Measurements from ENCODE around the gene PKP2. TPM values are rescaled to one million over a fixed set of nuclear protein-coding genes. Genes with fewer than 3 reads are reported as not detected.

Gene PKP2
- total and polyA plus RNA-seq, 9 of the 15 experiments (the other 6 are each of a cell fraction or from before 2014, with no cell fraction given), result 1.6 to 4.2 (median 2.8) TPM

- Histone ChIP-seq H3K27ac (ENCODE audit: extremely low read depth, low read depth, low read length) (no peak overlapping the region), H3K79me2 (ENCODE audit: control insufficient read depth, insufficient read depth, low read length) (no peaks in the 10 kb centered on the region), H3K9me3 (replicated peaks; ENCODE audit: control insufficient read depth, insufficient read depth, low read depth, low read length) (no peaks in the 10 kb centered on the region; the same call in 1 of the 2 replicates), H2AFZ (ENCODE audit: low read depth, low read length) (no peak overlapping the region), H3K9me1 (ENCODE audit: control insufficient read depth, insufficient read depth, low read length) (no peaks in the 10 kb centered on the region), H3K4me2 (ENCODE audit: insufficient read depth, low read length) (no peak overlapping the region), H3K9ac (ENCODE audit: insufficient read depth in 1 of 2, low read depth in 2 of 2, low read length in 2 of 2) (no peak overlapping the region; a peak in 1 of 4 replicates), H3K36me3 (ENCODE audit: control insufficient read depth, insufficient read depth, low read length) (no peaks in the 10 kb centered on the region), H3K4me3 (no peak overlapping the region), H4K20me1 (replicated peaks; ENCODE audit: control insufficient read depth, insufficient read depth, low read length) (no peaks in the 10 kb centered on the region), H3K4me1 (replicated peaks in 1 of 2; ENCODE audit: control insufficient read depth in 2 of 2, insufficient read depth in 2 of 2, low read length in 2 of 2) (no peaks in the 10 kb centered on the region), H3K27me3 (ENCODE audit: control insufficient read depth in 2 of 2, insufficient read depth in 2 of 2, low read length in 2 of 2) (no peaks in the 10 kb centered on the region)
- ATAC-seq (no peak), FAIRE-seq (no peak), DNase-seq (ENCODE audit: extremely low read depth in 1 of 4, low spot score in 3 of 4) (no peak)
- in situ Hi-C loops (cut with MboI), result no loop called here
- POLR2A ChIA-PET, result no interaction called here
- intact Hi-C loops (cut with micrococcal nuclease), result no loop called here
- CTCF ChIA-PET (ENCODE audit: low intra/inter-chr PET ratio), result no interaction called here
- BruUV-seq (replicated peaks), result no TSS peak
- 20% methylated on average over 8 of the region's 8 CpGs for WGBS (ENCODE audit: insufficient coverage, low coverage, missing lambda C conversion rate)
- TF ChIP-seq, protein P1, sequence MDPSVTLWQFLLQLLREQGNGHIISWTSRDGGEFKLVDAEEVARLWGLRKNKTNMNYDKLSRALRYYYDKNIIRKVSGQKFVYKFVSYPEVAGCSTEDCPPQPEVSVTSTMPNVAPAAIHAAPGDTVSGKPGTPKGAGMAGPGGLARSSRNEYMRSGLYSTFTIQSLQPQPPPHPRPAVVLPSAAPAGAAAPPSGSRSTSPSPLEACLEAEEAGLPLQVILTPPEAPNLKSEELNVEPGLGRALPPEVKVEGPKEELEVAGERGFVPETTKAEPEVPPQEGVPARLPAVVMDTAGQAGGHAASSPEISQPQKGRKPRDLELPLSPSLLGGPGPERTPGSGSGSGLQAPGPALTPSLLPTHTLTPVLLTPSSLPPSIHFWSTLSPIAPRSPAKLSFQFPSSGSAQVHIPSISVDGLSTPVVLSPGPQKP (CRISPR knock-in tag; IDR thresholded peaks at IDR 0.05), result no peak
- TF ChIP-seq ESRRA (IDR thresholded peaks at IDR 0.05; ENCODE audit: borderline replicate concordance, low read depth) (no peak), CHD7 (IDR thresholded peaks at IDR 0.05; ENCODE audit: low read depth, low read length) (no peak), RBM15 (IDR thresholded peaks at IDR 0.05; ENCODE audit: insufficient read depth, low read length) (no peak), ZBTB43 (CRISPR knock-in tag; IDR thresholded peaks at IDR 0.05) (no peak), ARHGAP35 (IDR thresholded peaks at IDR 0.05; ENCODE audit: partially characterized antibody) (no peak)
Measured at GRCh38 chr12:32922546-32923297, 26.1 kb upstream of the PKP2 start.
